ENCODE measurements around the gene RRAS2.

- no peak for TF ChIP-seq CTCF (IDR thresholded peaks at IDR 0.05)
- TF ChIP-seq EP300 (IDR thresholded peaks at IDR 0.05): no peak
Measured at GRCh38 chr11:14384338-14384737, 25.4 kb upstream of the RRAS2 start.
